AG08395 (cell line): ENCODE data around the gene ZGPAT.

Experiments used
- DNase-seq: peaks from one replicate; pipeline ENCODE4 v3.0.0; 2012; ENCODE audit warnings: mixed read lengths, low spot score

Gene ZGPAT

GRCh38 chr20:63745961-63746731, 38.3 kb downstream of the ZGPAT start:
- no peak for DNase-seq

- no peak for DNase-seq
Measured at GRCh38 chr20:63746751-63747315, 39.0 kb downstream of the ZGPAT start.

- DNase-seq, result no peak
Measured at GRCh38 chr20:63747622-63748069, 39.8 kb downstream of the ZGPAT start.

GRCh38 chr20:63748070-63748933, 40.5 kb downstream of the ZGPAT start:
- DNase-seq, result no peak

GRCh38 chr20:63748934-63749270, 41.1 kb downstream of the ZGPAT start:
- DNase-seq, result no peak

- DNase-seq, result no peak
Measured at GRCh38 chr20:63749597-63750508, 42.0 kb downstream of the ZGPAT start.

GRCh38 chr20:63750807-63751470, 43.1 kb downstream of the ZGPAT start:
- no peak for DNase-seq

- no peak for DNase-seq
Measured at GRCh38 chr20:63751471-63752271, 43.8 kb downstream of the ZGPAT start.

- no peak for DNase-seq
Measured at GRCh38 chr20:63752411-63753101, 44.7 kb downstream of the ZGPAT start.

- no peak for DNase-seq
Measured at GRCh38 chr20:63753381-63753780, 45.5 kb downstream of the ZGPAT start.

GRCh38 chr20:63754008-63754407, 46.2 kb downstream of the ZGPAT start:
- no peak for DNase-seq

GRCh38 chr20:63755933-63756647, 48.3 kb downstream of the ZGPAT start:
- no peak for DNase-seq

GRCh38 chr20:63756648-63756991, 48.8 kb downstream of the ZGPAT start:
- DNase-seq, result no peak

GRCh38 chr20:63758152-63758551, 50.3 kb downstream of the ZGPAT start:
- DNase-seq, result no peak

GRCh38 chr20:63759377-63759901, 51.6 kb downstream of the ZGPAT start:
- no peak for DNase-seq

GRCh38 chr20:63765082-63765873, 57.4 kb downstream of the ZGPAT start:
- no peak for DNase-seq

- DNase-seq, result no peak
Measured at GRCh38 chr20:63765902-63766301, 58.1 kb downstream of the ZGPAT start.
